ENCODE results near the gene PPP2R5D. TPM values are rescaled to one million over a fixed set of nuclear protein-coding genes. Genes with fewer than 3 reads are reported as not detected.

PPP2R5D gene
- polyA plus RNA-seq, 1 donor, result 72.5 TPM

GRCh38 chr6:42962502-42963178 lies 21.7 kb upstream of the PPP2R5D start:
- DNase-seq, result no peak

GRCh38 chr6:42963179-42963854 lies 21.1 kb upstream of the PPP2R5D start:
- no peak for DNase-seq

DNA sequence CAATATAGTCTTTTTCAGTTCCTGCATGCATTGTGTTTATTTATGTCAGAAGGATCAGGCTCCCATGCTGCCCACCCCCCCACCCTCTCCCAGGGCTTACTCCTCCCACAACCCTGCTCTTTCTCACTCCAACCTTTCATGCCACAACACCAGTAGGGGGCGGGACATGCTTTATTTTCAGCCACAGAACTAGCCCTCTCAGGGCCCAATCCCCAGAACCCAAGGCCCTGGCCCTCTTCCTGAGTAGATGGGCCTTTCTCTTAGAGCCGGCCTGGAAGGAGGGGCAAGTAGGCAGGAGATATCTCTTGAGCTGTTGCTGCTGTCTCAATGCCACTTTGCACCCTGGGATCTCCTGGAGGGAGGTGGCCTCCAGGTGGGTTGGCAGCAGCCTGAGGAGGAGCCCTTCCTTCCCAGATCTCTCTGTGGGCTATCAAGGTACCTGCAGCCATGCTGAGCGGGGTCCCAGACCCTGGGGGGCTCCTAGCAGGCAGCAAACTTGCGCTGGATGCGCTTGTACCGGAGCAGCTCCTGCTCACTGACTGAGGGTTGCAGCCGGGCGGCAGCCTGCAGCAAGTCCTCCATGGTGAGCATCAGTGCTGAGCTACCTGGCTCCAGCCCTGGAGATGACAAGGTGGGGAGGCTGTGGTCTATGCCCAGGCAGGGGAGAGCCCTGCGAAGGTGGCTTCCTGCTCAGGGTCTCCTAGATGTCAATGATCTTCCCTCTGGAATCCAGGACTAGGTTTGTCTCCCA lies 20.3 kb upstream of the PPP2R5D start:
- DNase-seq, result no peak

DNA sequence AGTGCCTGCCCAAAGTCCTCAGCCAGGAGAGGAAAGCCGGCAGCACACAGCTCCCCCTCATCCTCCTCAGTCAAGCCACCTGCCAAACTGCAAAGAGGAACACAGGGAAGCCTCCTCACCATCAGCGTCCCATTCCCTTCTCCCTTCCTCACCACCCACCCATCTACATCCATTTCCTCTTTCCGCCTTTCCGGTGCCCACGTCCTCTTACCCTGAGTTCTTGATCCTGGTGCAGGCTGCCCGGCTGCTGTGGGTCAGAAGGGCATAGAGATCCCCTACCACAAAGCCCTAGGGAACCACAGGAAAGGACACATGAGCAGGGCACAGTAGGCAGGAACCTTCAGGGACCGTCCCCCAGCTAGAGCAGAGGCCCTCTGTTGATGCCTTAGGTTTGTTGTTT lies 17.8 kb upstream of the PPP2R5D start:
- DNase-seq, result no peak

DNA sequence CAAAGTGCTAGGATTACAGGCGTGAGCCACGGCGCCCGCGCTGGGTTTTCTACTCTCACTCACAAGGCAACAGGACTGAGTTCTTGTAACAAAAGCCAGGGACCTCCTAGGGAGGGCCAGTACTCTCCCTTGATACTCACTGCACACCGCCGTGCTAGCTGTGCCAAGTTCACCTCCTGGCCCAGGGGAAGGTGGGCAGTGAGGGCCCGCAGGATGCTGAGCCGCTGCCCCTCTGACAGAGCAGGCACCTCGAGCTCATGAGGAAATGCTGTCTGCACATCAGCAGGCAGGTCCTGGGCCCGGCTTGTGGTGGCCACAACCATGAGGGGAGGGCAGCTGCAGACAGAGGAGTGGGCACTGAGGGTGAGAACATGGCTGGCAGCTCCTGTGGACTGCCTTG lies 17.1 kb upstream of the PPP2R5D start:
- no peak for DNase-seq

DNA sequence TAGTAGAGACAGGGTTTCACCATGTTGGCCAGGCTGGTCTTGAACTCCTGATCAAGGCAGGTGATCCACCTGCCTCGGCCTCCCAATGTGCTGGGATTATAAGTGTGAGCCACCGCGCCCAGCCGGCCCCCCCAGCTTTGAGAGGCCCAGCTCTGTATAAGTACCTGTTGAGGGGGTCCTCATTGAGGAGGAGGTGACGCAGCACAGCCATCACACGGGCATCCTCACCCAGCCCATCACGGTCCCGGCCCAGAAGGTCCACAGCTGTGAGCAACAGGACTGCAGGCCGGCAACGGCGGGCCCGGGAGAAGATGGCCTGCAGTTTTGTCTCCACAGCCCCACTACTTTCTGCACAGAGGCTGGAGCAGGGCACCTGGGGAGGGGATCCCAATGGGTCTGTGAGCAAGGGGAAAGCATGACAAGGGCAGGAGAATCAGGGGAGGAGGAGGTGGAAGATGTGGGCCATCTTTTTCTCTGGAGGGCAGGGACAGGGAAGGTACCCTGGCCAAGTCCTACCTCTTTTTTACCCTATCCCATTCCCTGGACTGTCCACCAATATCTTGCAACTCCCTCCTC lies 16.2 kb upstream of the PPP2R5D start:
- no peak for DNase-seq

GRCh38 chr6:42968783-42969182 lies 15.6 kb upstream of the PPP2R5D start:
- DNase-seq, result no peak

- no peak for DNase-seq
Observed at GRCh38 chr6:42969431-42969830, 14.9 kb upstream of the PPP2R5D start.

- no peak for DNase-seq
Observed at GRCh38 chr6:42969934-42970333, 14.4 kb upstream of the PPP2R5D start.

DNA sequence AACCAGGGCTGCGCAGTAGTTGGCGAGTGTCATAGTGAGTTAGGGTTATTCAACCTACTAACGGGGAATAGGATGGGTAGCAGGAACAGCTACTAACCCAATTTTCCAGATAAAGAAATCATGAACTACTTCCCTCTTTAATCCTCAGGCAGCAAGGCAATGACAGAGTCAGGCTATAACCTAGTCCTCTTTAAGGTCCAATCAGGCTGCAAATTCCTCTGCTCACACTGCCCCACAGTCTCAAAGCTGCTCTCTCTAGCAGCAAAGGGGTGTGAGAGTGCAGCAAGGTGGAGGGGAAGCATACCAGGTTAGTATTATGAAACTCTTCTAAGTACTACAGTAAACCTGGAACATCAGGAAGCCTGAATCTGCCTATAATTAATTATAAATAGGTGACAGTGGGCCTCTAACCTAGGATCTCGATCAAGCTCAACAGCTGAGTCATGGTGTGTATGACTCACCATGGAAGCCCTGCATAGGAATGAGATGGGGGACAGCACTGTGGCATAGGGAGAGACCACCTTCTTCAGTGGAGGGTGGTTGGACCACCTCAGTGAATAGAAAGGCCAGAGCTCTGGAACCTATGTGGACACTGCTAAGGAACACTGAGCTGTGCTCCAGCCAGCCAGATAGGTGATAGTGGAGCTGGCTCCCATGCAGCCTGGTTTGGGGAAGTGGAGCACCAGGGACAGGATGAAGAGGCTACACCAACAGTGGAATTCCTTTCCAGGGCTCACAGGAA lies 13.3 kb upstream of the PPP2R5D start:
- no peak for DNase-seq

DNA sequence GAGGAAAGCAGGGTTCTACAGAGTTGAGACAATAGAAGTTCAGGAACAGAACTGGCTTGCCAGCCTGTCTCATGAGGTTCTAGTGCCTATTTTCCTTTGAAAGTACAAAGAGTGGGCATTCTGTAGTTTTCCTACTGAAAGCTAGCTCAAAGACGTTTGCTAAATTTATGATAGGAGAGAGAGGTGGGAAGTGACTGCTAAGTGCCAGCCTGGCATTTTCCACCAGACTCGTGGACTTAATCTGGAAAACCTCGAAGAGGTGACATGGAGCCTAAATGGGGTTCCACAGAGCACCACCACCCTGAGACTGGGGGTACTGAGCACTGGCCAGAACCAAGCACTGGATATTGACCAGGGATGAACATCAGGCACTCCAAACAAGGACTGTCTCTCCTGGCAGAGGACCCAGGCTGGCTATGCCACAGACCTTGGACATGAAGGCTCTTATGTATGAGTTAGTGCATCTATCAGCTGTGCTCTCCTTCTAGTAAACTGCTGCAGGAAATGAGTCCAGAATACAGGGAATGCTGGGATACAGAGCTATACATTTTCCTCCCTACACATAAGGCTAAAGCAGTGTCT lies 12.5 kb upstream of the PPP2R5D start:
- no peak for DNase-seq

DNA sequence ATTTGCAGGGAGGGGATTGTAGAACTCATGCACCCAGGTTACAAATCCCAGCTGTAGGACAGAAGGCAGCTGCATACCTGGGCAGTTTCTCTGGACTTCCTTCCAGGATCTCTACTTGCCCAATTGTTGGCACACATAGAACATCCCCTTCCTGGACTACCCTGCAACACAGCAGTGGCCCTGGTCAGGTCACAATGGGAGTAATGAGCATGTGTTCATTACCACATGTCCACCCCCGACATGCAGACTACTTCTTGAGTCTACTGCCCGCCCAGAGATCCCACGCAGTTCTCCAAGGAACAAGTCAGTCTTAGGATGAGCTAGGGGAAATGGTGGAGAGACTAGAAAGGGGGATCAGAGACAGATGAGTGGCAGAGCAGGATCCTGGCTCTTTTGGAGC lies 10.4 kb upstream of the PPP2R5D start:
- no peak for DNase-seq

DNA sequence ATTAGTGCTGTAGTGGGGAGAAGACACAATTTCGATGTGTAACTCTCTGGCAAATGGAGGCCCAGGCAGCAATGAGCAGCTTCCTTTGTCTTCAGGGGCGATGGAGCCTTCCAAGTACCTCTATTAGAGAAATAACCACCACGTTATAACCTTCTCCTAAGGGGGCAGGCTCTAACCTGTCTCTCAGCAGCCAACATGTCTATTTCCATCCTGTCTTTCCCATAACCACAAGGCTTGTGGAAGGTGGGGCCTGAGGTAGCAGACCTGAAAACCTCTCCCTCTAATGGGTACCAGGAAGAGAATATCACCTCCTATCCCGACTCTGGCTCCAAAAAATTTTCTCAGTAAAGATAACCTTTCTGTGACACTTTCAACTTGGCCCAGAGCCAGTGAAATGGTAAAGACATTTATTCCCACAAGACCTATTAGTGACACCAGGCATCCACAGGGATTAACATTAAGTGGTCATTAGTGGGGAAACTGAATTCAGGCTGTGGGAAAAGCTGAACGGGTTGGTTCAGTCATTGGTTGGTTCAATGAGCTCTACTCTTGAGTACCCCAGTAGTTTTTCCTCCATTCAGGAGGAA lies 9.4 kb upstream of the PPP2R5D start:
- DNase-seq, result no peak

DNA sequence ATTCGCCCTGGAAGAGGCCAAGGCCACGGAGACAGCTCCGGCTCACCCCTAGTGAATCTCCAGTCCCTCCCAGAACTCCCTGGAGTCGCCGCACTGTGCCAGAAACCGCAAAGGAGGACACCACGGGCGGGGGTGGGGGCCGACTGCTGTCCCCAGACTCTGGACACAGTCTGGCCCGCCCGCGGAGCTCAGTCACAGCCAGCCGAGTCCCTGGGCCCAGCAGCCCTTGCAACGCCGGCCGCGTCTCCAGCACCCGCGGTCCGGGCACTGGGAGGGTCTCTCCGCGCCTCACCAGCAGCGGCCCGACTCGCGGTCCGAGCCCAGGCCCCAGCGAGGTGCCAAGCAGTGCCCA lies 5.9 kb upstream of the PPP2R5D start:
- no peak for DNase-seq

- DNase-seq, result peak; percentile 84
Observed at GRCh38 chr6:42978839-42979522, 5.4 kb upstream of the PPP2R5D start, which contains the start of gene PEX6. Gene PEX6 (minus strand): TSS chr6:42979181. CDS start chr6:42979150, 31 bp downstream.

DNA sequence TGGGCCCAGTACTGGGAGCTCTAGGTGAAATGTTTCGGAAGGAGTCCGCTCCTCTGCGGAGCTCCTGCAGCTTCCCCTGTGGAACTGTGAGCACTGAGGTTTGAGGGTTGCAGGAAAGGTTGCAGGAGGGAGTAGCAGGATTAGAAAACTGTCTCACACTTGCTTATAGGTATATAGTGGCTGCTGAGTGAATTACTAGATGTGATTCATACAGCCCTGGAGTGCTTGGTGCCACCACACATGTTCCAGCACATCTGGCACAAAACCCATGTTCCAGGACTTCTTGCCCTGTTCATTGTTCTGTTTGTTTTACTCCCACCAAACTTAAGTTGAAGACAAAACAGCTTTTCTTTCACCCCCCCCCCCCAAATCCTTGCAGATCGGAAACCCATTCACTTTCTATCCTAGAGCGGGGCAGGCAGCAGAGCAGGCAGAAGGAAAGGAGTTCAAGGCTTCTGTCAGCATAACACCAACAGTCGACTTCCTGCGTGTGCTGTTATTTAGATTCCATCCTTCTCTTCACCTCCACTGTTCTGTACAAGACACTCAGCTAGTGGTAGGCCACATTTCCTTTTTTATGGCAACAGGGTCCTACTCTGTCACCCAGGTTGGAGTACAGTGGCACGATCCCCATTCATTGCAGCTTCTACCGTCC lies 4.7 kb upstream of the PPP2R5D start:
- no peak for DNase-seq

GRCh38 chr6:42981836-42982235 lies 2.5 kb upstream of the PPP2R5D start:
- no peak for DNase-seq

GRCh38 chr6:42984924-42985475 lies 630 bp downstream of the PPP2R5D start:
- no peak for DNase-seq

GRCh38 chr6:42987533-42988451 lies 3.4 kb downstream of the PPP2R5D start:
- DNase-seq, result no peak
